Measurements from ENCODE around the gene HNRNPUL1.
A peak's percentile ranks its signal among the peaks of the same experiment; 100 is the strongest.
"Not testable (repeated sequence)": the region's sequence is repeated elsewhere in the genome, so short reads cannot be mapped to it uniquely, and the experiment has no call there.

Gene HNRNPUL1

DNA sequence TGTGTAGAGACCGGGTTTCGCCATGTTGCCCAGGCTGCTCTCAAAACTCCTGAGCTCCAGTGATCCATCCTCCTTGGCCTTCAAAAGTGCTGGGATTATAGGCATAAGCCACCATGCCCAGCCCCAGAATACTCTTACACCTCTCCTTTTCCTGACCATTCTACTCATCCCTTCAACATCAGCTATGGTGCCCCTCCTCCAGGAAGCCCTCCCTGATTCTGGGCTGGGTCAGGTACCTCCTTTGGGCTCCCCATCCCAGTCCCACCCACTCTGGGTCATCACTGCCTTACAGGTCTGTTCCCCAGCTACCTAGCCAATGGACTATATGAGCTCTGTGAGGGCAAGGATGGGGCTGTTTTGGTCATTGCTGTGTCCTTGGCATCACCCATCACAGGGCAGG, 80.0 kb downstream of the HNRNPUL1 start:
- H3K27ac ChIP-seq = no peak overlapping the region
- TF ChIP-seq CTCF (IDR thresholded peaks at IDR 0.05) (no peak), ZFX (IDR thresholded peaks at IDR 0.05; ENCODE audit: borderline replicate concordance) (no peak)

DNA sequence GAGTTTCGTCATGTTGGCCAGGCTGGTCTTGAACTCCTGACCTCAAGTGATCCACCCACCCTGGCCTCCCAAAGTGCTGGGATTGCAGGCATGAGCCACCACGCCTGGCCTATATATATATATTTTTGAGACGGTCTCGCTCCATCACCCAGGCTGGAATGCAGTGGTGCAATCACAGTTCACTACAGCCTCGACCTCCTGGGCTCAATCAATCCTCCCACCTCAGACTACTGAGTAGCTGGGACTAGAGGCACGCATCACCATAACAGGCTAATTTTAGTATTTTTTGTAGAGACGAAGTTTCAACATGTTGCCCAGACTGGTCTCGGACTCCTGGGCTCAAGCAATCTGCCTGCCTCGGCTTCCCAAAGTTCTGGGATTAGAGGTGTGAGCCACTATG, 82.7 kb downstream of the HNRNPUL1 start:
- H3K27ac ChIP-seq = not testable (repeated sequence)

- no peak overlapping the region for H3K27ac ChIP-seq
- TF ChIP-seq CTCF (IDR thresholded peaks at IDR 0.05) (no peak), ZFX (IDR thresholded peaks at IDR 0.05; ENCODE audit: borderline replicate concordance) (no peak)
Measured at GRCh38 chr19:41350735-41351338, 86.7 kb downstream of the HNRNPUL1 start.

DNA sequence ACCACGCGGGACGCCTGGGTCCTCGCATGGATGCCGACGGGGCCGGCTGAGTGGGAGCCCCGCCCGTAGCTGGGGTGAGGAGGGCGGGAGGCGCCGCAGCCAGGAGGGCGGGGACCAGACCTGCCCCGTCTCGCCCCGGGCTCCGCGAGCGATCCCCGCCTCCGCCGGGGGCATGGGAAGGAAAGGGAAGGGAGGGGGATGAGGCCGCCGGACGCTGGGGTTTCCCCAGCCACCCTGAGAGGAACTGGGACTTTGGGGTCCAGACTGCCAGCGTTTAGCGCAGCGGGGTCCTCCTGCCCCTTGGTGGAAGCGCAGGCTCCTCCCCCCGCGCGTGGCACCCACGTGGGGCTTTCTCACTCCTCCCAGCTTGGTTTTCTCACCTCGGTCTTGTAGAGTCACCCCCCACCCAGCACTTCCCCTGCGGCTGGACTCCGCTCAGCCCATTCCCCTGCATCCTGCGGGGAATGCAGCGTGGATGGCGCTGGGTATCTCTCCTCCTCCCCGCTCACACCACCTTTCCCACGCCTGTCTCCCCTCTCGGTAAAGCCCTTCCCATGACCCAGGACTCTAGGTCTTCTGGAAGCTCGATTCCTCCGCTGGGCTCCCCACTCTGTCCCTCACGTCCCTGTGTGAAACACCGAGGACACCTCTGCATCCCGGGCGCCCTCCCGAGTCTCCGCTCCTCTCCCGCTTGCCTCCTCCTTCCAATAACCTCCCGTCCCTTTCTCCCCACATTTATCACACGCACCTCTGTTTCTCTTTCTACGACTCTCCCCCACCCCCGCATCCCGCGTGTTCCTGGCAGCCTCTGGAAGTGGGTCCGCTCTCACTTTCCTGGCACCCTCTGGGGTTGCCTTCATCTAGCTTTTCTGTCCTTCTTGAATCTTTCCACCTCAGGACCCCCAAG, 87.4 kb downstream of the HNRNPUL1 start:
- TF ChIP-seq CTCF (IDR thresholded peaks at IDR 0.05) (no peak), ZFX (IDR thresholded peaks at IDR 0.05; ENCODE audit: borderline replicate concordance) (no peak)
- no peak overlapping the region for H3K27ac ChIP-seq

- no peak overlapping the region for H3K27ac ChIP-seq
Measured at GRCh38 chr19:41352279-41352608, 88.1 kb downstream of the HNRNPUL1 start.

GRCh38 chr19:41352609-41353465, 88.7 kb downstream of the HNRNPUL1 start:
- H3K27ac ChIP-seq = 0 out of 2 replicates have a peak overlapping the region, but pooled peaks have one; percentile 12
- TF ChIP-seq ZFX (IDR thresholded peaks at IDR 0.05; ENCODE audit: borderline replicate concordance) (no peak), CTCF (IDR thresholded peaks at IDR 0.05) (peak; percentile 49)

More at GRCh38 chr19:41352279-41352608, 88.1 kb downstream of the HNRNPUL1 start:
- TF ChIP-seq ZFX (IDR thresholded peaks at IDR 0.05; ENCODE audit: borderline replicate concordance) = no peak
- TF ChIP-seq CTCF (IDR thresholded peaks at IDR 0.05) = no peak

DNA sequence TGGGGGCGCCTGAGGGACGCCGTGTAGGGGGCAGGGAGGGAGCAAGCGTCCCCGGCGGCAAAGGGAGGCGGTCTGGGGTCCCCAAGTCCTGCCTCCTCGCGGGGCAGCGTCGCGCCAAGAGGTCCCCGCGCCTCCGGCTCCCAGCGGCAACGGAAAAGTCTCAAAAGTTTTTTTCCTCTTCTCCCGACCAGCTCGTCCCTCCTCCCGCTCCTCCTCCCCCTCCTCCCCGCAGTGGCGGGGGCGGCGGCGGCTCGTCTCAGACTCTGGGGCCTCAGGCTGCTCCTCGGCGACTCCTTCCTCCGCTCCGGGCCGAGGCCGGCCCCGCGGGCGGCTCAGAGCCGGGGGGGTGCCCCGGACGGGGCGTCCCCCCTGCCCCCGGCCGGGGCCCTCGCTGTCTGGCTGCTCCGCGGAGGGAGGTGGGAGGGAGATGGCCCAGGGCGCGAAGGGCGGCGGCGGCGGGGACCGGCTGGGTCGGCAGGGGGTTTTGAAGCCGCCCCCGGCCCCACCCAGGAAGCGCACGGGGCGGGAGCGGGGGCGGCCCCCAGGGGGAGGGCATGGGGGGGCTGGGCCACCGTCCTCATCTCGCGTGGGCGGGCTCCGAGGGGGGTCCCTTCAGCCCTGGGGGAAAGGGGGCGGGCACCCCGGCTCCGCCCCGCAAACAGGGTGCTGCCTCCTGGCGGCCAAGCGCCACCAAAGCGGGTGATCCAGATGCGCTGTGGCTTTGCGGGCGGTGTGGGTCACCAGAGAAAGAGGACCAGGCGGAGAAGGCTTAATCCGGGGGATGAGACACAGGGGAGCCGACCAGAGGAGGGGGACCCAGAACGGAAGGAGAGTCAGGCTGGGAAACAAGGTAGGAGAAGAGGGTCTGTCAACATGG, 89.5 kb downstream of the HNRNPUL1 start, which contains the start of gene TGFB1:
Gene TGFB1 (minus strand): TSS at position 457 of the 877 bp plus-strand sequence. CDS start 878 bp downstream, outside the sequence.
- 0 out of 2 replicates have a peak within 1 kb of the TSS, but pooled peaks have one; percentile 12 for H3K27ac ChIP-seq
- TF ChIP-seq CTCF (IDR thresholded peaks at IDR 0.05) (peak; percentile 69), ZFX (IDR thresholded peaks at IDR 0.05; ENCODE audit: borderline replicate concordance) (no peak)
